ENCODE measurements around the gene TFF3. TPM values are rescaled to one million over a fixed set of nuclear protein-coding genes. Genes with fewer than 3 reads are reported as not detected.

TFF3 gene
- polyA plus RNA-seq, 1 donor from 2014 or later, result not detected

DNA sequence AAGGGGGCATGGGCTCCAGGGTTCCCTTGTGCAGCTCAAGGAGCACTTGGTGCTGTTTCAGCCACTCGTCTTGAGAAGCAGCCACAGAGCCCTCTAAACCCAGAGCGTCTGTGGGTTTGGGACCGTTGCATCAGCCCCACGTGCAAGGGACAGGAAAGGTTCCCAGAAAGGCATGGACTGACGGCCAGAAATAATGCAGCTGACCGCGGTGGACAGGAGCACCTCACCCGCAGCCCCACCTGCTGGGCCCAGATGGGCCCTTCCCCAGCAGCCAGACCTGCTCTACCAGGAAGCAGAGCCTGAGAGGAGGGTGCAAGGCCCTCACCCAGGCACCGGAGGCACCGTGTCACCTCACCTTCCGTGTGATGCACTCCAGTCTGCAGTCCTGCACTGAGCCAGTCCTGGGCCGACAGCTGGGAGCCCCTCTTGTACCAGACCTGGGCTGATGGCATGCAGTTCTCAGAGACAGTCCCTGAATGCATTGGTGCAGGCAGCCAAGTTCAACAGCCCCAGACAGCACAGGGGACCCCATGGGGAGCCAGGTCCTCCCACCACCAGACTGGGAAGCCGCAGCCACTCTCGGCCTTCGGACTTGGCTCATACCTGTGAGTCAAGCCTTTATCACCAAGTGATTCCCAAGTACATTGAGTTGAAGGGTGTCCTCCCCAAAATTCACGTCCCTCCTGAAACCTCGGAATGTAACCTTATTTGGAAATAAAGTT lies 4.8 kb upstream of the TFF3 start:
- H3K4me3 Mint-ChIP-seq, result no peak overlapping the region
- H3K27me3 Mint-ChIP-seq, result peaks cover 10% of the 10 kb centered on the region
- H3K4me1 Mint-ChIP-seq, result peaks cover 7 to 11% (median 10%) of the 10 kb centered on the region in 3 donors
- no peaks in the 10 kb centered on the region for H3K36me3 Mint-ChIP-seq
- H3K27ac Mint-ChIP-seq, result no peak overlapping the region
- H3K9me3 Mint-ChIP-seq, result no peaks in the 10 kb centered on the region

- no peaks in the 10 kb centered on the region for H3K36me3 Mint-ChIP-seq
- peaks cover 8% of the 10 kb centered on the region for H3K27me3 Mint-ChIP-seq
- H3K4me3 Mint-ChIP-seq, result peak overlapping the region in 2 of 4 donors; percentile 22 to 63
- H3K27ac Mint-ChIP-seq, result no peak overlapping the region
- peaks cover 7 to 11% (median 10%) of the 10 kb centered on the region in 3 donors for H3K4me1 Mint-ChIP-seq
- H3K9me3 Mint-ChIP-seq, result no peaks in the 10 kb centered on the region
These were observed 4.2 kb upstream of the TFF3 start for GRCh38 chr21:42319376-42319775.

- Mint-ChIP-seq H3K36me3 (no peaks in the 10 kb centered on the region), H3K27me3 (peaks cover under 1% of the 10 kb centered on the region), H3K9me3 (no peaks in the 10 kb centered on the region), H3K4me3 (peak overlapping the region in 1 of 4 donors; percentile 65), H3K4me1 (peaks cover 7 to 10% (median 8%) of the 10 kb centered on the region in 3 donors), H3K27ac (no peak overlapping the region)
These were observed 2.9 kb upstream of the TFF3 start for GRCh38 chr21:42317826-42318746.

GRCh38 chr21:42317341-42317741 lies 2.1 kb upstream of the TFF3 start:
- Mint-ChIP-seq H3K36me3 (no peaks in the 10 kb centered on the region), H3K27me3 (no peaks in the 10 kb centered on the region), H3K4me3 (peak overlapping the region in 1 of 4 donors; percentile 65), H3K27ac (no peak overlapping the region), H3K4me1 (peaks cover 7 to 10% (median 8%) of the 10 kb centered on the region in 3 donors), H3K9me3 (no peaks in the 10 kb centered on the region)

DNA sequence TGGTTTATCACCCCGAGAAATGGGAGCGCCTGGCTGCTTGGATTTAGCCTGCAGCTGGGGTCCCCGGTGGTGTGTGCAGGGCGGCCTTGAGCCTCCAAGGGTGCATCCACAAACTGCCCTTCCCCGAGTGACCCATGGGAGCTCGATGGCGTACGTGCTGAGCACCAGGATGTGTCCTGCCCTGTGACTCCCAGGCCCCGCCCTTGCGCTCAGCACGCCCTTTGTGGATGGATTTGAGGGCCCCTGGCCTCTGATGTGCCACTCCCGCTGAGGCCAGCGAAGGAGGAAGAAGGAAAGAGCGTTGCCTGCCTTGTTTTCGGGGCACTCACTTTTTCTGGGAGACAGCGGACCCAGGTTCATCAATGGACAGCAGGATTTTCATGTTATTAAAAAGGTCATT lies 1.7 kb upstream of the TFF3 start:
- H3K9me3 Mint-ChIP-seq, result no peaks in the 10 kb centered on the region
- no peaks in the 10 kb centered on the region for H3K27me3 Mint-ChIP-seq
- no peaks in the 10 kb centered on the region for H3K36me3 Mint-ChIP-seq
- peaks cover 7 to 10% (median 8%) of the 10 kb centered on the region in 3 donors for H3K4me1 Mint-ChIP-seq
- H3K4me3 Mint-ChIP-seq, result no peak overlapping the region
- no peak overlapping the region for H3K27ac Mint-ChIP-seq

DNA sequence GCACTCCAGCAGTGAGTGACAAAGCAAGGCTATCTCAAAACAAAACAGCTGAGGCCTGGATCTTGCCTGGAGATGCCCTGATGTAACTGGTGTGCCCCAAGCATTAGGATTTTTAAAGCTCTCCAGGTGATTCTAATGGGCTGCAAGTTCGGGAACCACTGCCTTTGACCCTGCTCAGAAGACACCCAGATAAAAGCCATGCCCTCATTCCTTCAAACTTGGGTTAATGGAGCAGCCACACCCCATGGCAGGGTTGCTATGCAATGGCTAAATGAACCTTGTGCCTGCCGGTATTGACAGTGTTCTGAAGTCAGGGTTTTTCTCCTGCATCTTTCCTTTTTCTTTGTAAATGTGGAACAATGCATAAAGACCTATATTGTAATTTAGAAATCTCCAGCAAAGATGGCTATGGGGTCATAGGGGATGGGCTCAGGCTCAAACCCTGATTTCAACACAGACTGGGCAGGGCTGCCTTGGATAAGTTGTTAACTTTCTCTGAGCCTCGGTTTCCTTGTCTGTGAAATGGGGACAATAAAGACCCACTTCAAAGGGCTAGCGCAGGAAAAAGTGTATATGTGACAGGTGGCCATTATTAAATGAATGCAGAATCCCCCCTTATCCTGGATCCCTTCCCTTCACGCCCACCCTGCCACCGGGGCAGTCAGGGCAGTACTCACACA lies 453 bp downstream of the TFF3 start:
- no peak overlapping the region for H3K4me3 Mint-ChIP-seq
- H3K27me3 Mint-ChIP-seq, result no peaks in the 10 kb centered on the region
- H3K4me1 Mint-ChIP-seq, result peaks cover 7 to 10% (median 8%) of the 10 kb centered on the region in 3 donors
- no peaks in the 10 kb centered on the region for H3K36me3 Mint-ChIP-seq
- H3K27ac Mint-ChIP-seq, result no peak overlapping the region
- no peaks in the 10 kb centered on the region for H3K9me3 Mint-ChIP-seq

DNA sequence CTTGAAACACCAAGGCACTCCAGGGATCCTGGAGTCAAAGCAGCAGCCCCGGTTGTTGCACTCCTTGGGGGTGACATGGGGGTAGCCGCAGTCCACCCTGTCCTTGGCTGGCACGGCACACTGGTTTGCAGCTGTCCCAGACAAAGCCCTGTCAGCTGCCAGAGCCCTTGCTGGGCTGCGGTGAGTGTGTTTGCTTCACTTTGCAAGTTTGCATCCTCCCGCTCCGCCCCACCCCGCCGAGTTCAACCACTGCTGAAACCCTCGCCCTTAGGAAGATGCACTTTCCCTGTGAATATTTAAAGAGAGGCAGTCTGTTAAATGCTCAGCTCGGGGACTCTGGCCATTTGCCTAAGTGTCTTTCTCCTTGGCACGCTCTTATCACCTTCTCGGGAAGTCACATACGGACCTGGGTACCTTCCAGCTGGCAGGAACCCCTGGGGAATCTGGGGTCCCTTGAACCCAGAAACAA lies 1.7 kb downstream of the TFF3 start:
- Mint-ChIP-seq H3K27ac (no peak overlapping the region), H3K4me3 (no peak overlapping the region), H3K9me3 (no peaks in the 10 kb centered on the region), H3K36me3 (no peaks in the 10 kb centered on the region), H3K4me1 (peaks cover 1 to 4% (median 2%) of the 10 kb centered on the region in 3 donors), H3K27me3 (peaks cover 4% of the 10 kb centered on the region)

DNA sequence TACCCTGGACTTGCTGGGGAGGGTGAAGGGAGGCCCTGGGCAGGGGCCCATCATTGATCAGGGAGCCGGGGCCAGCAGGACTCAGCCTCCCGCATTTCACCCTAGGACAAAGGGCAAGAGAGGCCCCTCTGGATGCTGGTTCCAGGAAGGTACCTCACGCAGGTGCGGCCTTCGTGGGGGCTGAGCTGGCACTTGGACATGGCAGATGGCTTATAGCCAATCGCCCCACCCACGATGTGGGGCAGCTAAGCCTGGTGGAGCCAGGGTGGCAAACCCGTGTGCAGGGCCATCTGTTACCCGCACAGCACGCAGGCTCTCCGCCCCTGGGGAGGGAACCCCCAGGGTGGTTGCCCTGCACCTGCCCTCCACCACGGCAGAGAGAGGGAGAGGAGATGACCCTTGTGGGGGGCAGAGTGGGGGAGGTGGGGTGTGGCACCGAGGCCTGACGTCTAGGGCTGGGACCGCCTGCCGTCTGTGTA lies 2.5 kb downstream of the TFF3 start:
- no peak overlapping the region for H3K4me3 Mint-ChIP-seq
- H3K9me3 Mint-ChIP-seq, result no peaks in the 10 kb centered on the region
- H3K27ac Mint-ChIP-seq, result no peak overlapping the region
- H3K4me1 Mint-ChIP-seq, result peaks cover 0 to 4% (median 0%) of the 10 kb centered on the region in 3 donors
- peaks cover 6% of the 10 kb centered on the region for H3K27me3 Mint-ChIP-seq
- H3K36me3 Mint-ChIP-seq, result no peaks in the 10 kb centered on the region

- Mint-ChIP-seq H3K4me1 (peaks cover 0 to 4% (median 0%) of the 10 kb centered on the region in 3 donors), H3K4me3 (no peak overlapping the region), H3K27ac (peak overlapping the region in 1 of 3 donors; percentile 43), H3K9me3 (no peaks in the 10 kb centered on the region), H3K27me3 (peaks cover 12% of the 10 kb centered on the region), H3K36me3 (no peaks in the 10 kb centered on the region)
These were observed 3.2 kb downstream of the TFF3 start for GRCh38 chr21:42311816-42312625.

GRCh38 chr21:42311160-42311559 lies 4.0 kb downstream of the TFF3 start:
- Mint-ChIP-seq H3K27me3 (peaks cover 18% of the 10 kb centered on the region), H3K27ac (peak overlapping the region in 1 of 3 donors; percentile 43), H3K4me3 (no peak overlapping the region), H3K4me1 (peaks cover 0 to 4% (median 0%) of the 10 kb centered on the region in 3 donors), H3K36me3 (no peaks in the 10 kb centered on the region), H3K9me3 (no peaks in the 10 kb centered on the region)

GRCh38 chr21:42310411-42311001 lies 4.7 kb downstream of the TFF3 start:
- Mint-ChIP-seq H3K4me1 (peaks cover 0 to 4% (median 0%) of the 10 kb centered on the region in 3 donors), H3K27ac (peak overlapping the region in 1 of 3 donors; percentile 68), H3K9me3 (no peaks in the 10 kb centered on the region), H3K27me3 (peaks cover 24% of the 10 kb centered on the region), H3K4me3 (peak overlapping the region in 1 of 4 donors; percentile 28), H3K36me3 (no peaks in the 10 kb centered on the region)

- Mint-ChIP-seq H3K4me3 (no peak overlapping the region), H3K9me3 (no peaks in the 10 kb centered on the region), H3K36me3 (no peaks in the 10 kb centered on the region), H3K27me3 (peaks cover 29% of the 10 kb centered on the region), H3K27ac (peak overlapping the region in 2 of 3 donors; percentile 4 to 68), H3K4me1 (peaks cover 0 to 4% (median 0%) of the 10 kb centered on the region in 3 donors)
These were observed 5.4 kb downstream of the TFF3 start for GRCh38 chr21:42309753-42310213.

GRCh38 chr21:42308914-42309752 lies 6.1 kb downstream of the TFF3 start:
- H3K4me3 Mint-ChIP-seq, result no peak overlapping the region
- peak overlapping the region in 1 of 3 donors; percentile 4 for H3K27ac Mint-ChIP-seq
- H3K4me1 Mint-ChIP-seq, result peaks cover 0 to 4% (median 0%) of the 10 kb centered on the region in 3 donors
- H3K9me3 Mint-ChIP-seq, result no peaks in the 10 kb centered on the region
- H3K36me3 Mint-ChIP-seq, result no peaks in the 10 kb centered on the region
- peaks cover 32% of the 10 kb centered on the region for H3K27me3 Mint-ChIP-seq
